Loucy (cell line): Measurements from ENCODE around the gene SUPT20HL1.
A peak's percentile ranks its signal among the peaks of the same experiment; 100 is the strongest.

ENCODE experiments used
- H2AFZ ChIP-seq: fragments of 200-600 bp; sonication (generic); 2 replicates; pipeline ENCODE4 v1.6.0; 2016; ENCODE audit warnings: antibody characterized with exemption, mild to moderate bottlenecking, low read length, moderate library complexity
- H3F3A ChIP-seq: fragments of 200-600 bp; 2 replicates; pipeline ENCODE4 v1.6.0; 2016; ENCODE audit warnings: antibody characterized with exemption, low read depth, mild to moderate bottlenecking
- H3K27me3 ChIP-seq: fragments of 200-600 bp; sonication (generic); 2 replicates; pipeline ENCODE4 v1.6.1; 2014; ENCODE audit warnings: low read length, mild to moderate bottlenecking; ENCODE audit not compliant: insufficient read depth, poor library complexity, severe bottlenecking
- H3K36me3 ChIP-seq: fragments of 200-600 bp; sonication (generic); 2 replicates; pipeline ENCODE4 v1.6.1; 2016; ENCODE audit warnings: low read length; ENCODE audit not compliant: insufficient read depth
- H3K4me1 ChIP-seq: fragments of 200-600 bp; sonication (generic); 2 replicates; pipeline ENCODE4 v1.5.1; 2014; ENCODE audit warnings: low read length, mild to moderate bottlenecking; ENCODE audit not compliant: insufficient read depth, poor library complexity, severe bottlenecking
- H3K4me2 ChIP-seq: fragments of 200-600 bp; sonication (generic); 2 replicates; pipeline ENCODE4 v1.6.0; 2014; ENCODE audit warnings: antibody characterized with exemption, low read length, low read depth, mild to moderate bottlenecking; ENCODE audit not compliant: poor library complexity, severe bottlenecking
- H3K4me3 ChIP-seq: fragments of 200-600 bp; sonication (generic); 2 replicates; pipeline ENCODE4 v1.5.1; 2014; ENCODE audit warnings: low read length, mild to moderate bottlenecking, mixed read lengths; ENCODE audit not compliant: poor library complexity, severe bottlenecking
- H3K79me2 ChIP-seq: fragments of 200-600 bp; sonication (generic); 2 replicates; pipeline ENCODE4 v1.6.1; 2014; ENCODE audit warnings: low read length; ENCODE audit not compliant: insufficient read depth
- H3K9ac ChIP-seq: fragments of 200-600 bp; sonication (generic); 2 replicates; pipeline ENCODE4 v1.6.0; 2014; ENCODE audit warnings: mild to moderate bottlenecking, low read depth, low read length, moderate library complexity; ENCODE audit not compliant: poor library complexity, severe bottlenecking
- H3K9me2 ChIP-seq: fragments of 200-600 bp; sonication (generic); replicated peaks from 2 replicates; pipeline ENCODE4 v1.6.1; 2016; ENCODE audit warnings: low read depth, low read length, mixed read lengths
- H3K9me3 ChIP-seq: fragments of 200-600 bp; sonication (generic); 2 replicates; pipeline ENCODE4 v1.6.1; 2014; ENCODE audit warnings: mild to moderate bottlenecking, antibody characterized with exemption, low read length, low read depth; ENCODE audit not compliant: insufficient read depth
- H4K20me1 ChIP-seq: fragments of 200-600 bp; sonication (generic); 2 replicates; pipeline ENCODE4 v1.6.0; 2014; ENCODE audit warnings: antibody characterized with exemption, low read length, mild to moderate bottlenecking; ENCODE audit not compliant: insufficient read depth, poor library complexity, severe bottlenecking
- CTCF ChIP-seq: fragments of 200-600 bp; sonication (generic); conservative IDR thresholded peaks from 2 replicates; pipeline ENCODE4 v1.5.1; 2014; ENCODE audit warnings: mild to moderate bottlenecking, antibody characterized with exemption, low read length
- EZH2phosphoT487 ChIP-seq: fragments of 200-600 bp; IDR thresholded peaks from 2 replicates; pipeline ENCODE4 v1.6.1; 2018; ENCODE audit warnings: antibody characterized with exemption, mild to moderate bottlenecking, moderate library complexity, borderline replicate concordance

SUPT20HL1 gene

GRCh38 chrX:24395775-24396174, 35.3 kb downstream of the SUPT20HL1 start:
- H3K36me3 ChIP-seq: no peaks in the 10 kb centered on the region
- H4K20me1 ChIP-seq: no peaks in the 10 kb centered on the region
- no peaks in the 10 kb centered on the region for H3K27me3 ChIP-seq
- no peak overlapping the region for H3K4me3 ChIP-seq
- H3K9me3 ChIP-seq: no peaks in the 10 kb centered on the region
- H3K4me2 ChIP-seq: peak overlapping the region; percentile 33
- H2AFZ ChIP-seq: peak overlapping the region; percentile 25; the same call in 1 of the 2 replicates
- H3K4me1 ChIP-seq: peaks cover 11% of the 10 kb centered on the region
- no peaks in the 10 kb centered on the region for H3F3A ChIP-seq
- H3K79me2 ChIP-seq: no peaks in the 10 kb centered on the region
- H3K9ac ChIP-seq: no peak overlapping the region
- TF ChIP-seq CTCF (peak; percentile 70), EZH2phosphoT487 (no peak)
- no peaks in the 10 kb centered on the region for H3K9me2 ChIP-seq

- no peaks in the 10 kb centered on the region for H4K20me1 ChIP-seq
- H3K9ac ChIP-seq: no peak overlapping the region
- TF ChIP-seq EZH2phosphoT487 (no peak), CTCF (no peak)
- H3F3A ChIP-seq: no peaks in the 10 kb centered on the region
- H3K9me2 ChIP-seq: no peaks in the 10 kb centered on the region
- peak overlapping the region; percentile 33 for H3K4me2 ChIP-seq
- H3K36me3 ChIP-seq: no peaks in the 10 kb centered on the region
- no peaks in the 10 kb centered on the region for H3K9me3 ChIP-seq
- H3K4me3 ChIP-seq: no peak overlapping the region
- H3K27me3 ChIP-seq: no peaks in the 10 kb centered on the region
- H3K4me1 ChIP-seq: peaks cover 11% of the 10 kb centered on the region
- peak overlapping the region; percentile 25; the same call in 1 of the 2 replicates for H2AFZ ChIP-seq
- no peaks in the 10 kb centered on the region for H3K79me2 ChIP-seq
Observed at GRCh38 chrX:24396236-24396930, 35.9 kb downstream of the SUPT20HL1 start.

- Histone ChIP-seq H3K27me3 (no peaks in the 10 kb centered on the region), H3F3A (no peaks in the 10 kb centered on the region), H3K4me2 (no peak overlapping the region), H2AFZ (no peak overlapping the region), H3K9me3 (no peaks in the 10 kb centered on the region), H3K9me2 (no peaks in the 10 kb centered on the region), H3K4me3 (no peak overlapping the region), H3K36me3 (no peaks in the 10 kb centered on the region), H3K9ac (no peak overlapping the region), H3K79me2 (no peaks in the 10 kb centered on the region), H3K4me1 (peaks cover 11% of the 10 kb centered on the region), H4K20me1 (no peaks in the 10 kb centered on the region)
- TF ChIP-seq CTCF: no peak
- TF ChIP-seq EZH2phosphoT487: no peak
Observed at GRCh38 chrX:24396931-24397279, 36.5 kb downstream of the SUPT20HL1 start.
